GM12878 (cell line): ENCODE results near the gene HOTAIR. TPM values are rescaled to one million over a fixed set of nuclear protein-coding genes. Genes with fewer than 3 reads are reported as not detected.

Experiments used
- ATAC-seq: fragments of 200-7000 bp; cut with Tn5 transposase; 3 replicates; pipeline ENCODE4 v1.9.1; 2020; ENCODE audit warnings: mild to moderate bottlenecking, moderate library complexity
- BruUV-seq: library from RNA; stranded (reverse); fragments of 400-500 nt; replicated peaks from 2 replicates; lab custom pipeline; 2021; lab: Mats Ljungman, UMichigan
- CTCF ChIA-PET: fragments of 300-600 bp; sonication (Branson Sonifier 250); formaldehyde crosslinking; extraction: SDS; loops from one replicate; lab custom pipeline; 2021; ENCODE audit warnings: inconsistent platforms; lab: Yijun Ruan, JAX
- POLR2A ChIA-PET: fragments of 350-600 bp; formaldehyde crosslinking; extraction: SDS; loops from one replicate; lab custom pipeline; 2021; ENCODE audit warnings: inconsistent platforms; lab: Charles Lee
- RAD21 ChIA-PET: fragments of 300-600 bp; sonication (Branson Sonifier 250); formaldehyde crosslinking; loops from one replicate; lab custom pipeline; 2023; ENCODE audit warnings: antibody characterized with exemption; ENCODE audit not compliant: unreplicated experiment; lab: Charles Lee
- SMC1A ChIA-PET: fragments of 300-600 bp; sonication (Branson Sonifier 250); formaldehyde crosslinking; loops from one replicate; lab custom pipeline; 2023; ENCODE audit not compliant: unreplicated experiment, uncharacterized antibody; lab: Charles Lee
- DNase-seq: peaks from one replicate; pipeline ENCODE4 v3.0.0-alpha.2; 2011; ENCODE audit warnings: low read depth, low spot score
- FAIRE-seq: peaks from 3 replicates; lab custom pipeline; 2011; peaks lifted over from hg19 to GRCh38; lab: Jason Lieb, UNC
- H2AFZ ChIP-seq: 2 replicates; pipeline ENCODE4 v1.6.0; 2011; ENCODE audit warnings: low read depth, low read length, control low read depth; ENCODE audit not compliant: control insufficient read depth
- H3K27ac ChIP-seq: 2 replicates; pipeline ENCODE4 v1.5.1; 2011; ENCODE audit warnings: control low read depth; ENCODE audit not compliant: control insufficient read depth, insufficient read depth
- H3K27me3 ChIP-seq, 2 experiments: replicated peaks in 1 of 2; 2 replicates each; pipeline versions ENCODE4 v1.6.0 to v1.6.1; 2011; ENCODE audit warnings: low read length in 1 of 2; ENCODE audit not compliant: control insufficient read depth in 2 of 2, insufficient read depth in 2 of 2
- H3K36me3 ChIP-seq, 2 experiments: 2 replicates each; pipeline ENCODE4 v1.5.1; 2011; ENCODE audit warnings: low read length in 1 of 2; ENCODE audit not compliant: control insufficient read depth in 2 of 2, insufficient read depth in 2 of 2
- H3K4me1 ChIP-seq: 2 replicates; pipeline ENCODE4 v1.6.1; 2011; ENCODE audit warnings: mild to moderate bottlenecking, low read length, moderate library complexity, mixed read lengths; ENCODE audit not compliant: control insufficient read depth, insufficient read depth
- H3K4me2 ChIP-seq: 2 replicates; pipeline ENCODE4 v1.6.0; 2011; ENCODE audit warnings: control low read depth; ENCODE audit not compliant: control insufficient read depth, insufficient read depth
- H3K4me3 ChIP-seq: fragments of 200-600 bp; sonication (generic); 2 replicates; pipeline ENCODE4 v1.5.1; 2016
- H3K79me2 ChIP-seq: 2 replicates; pipeline ENCODE4 v1.6.0; 2011; ENCODE audit warnings: low read length; ENCODE audit not compliant: control insufficient read depth, insufficient read depth
- H3K9ac ChIP-seq: 2 replicates; pipeline ENCODE4 v1.8.0; 2011; ENCODE audit warnings: low read length, control low read depth, mixed read lengths; ENCODE audit not compliant: control insufficient read depth, insufficient read depth
- H3K9me3 ChIP-seq: replicated peaks from 3 replicates; pipeline ENCODE4 v1.5.1; 2011; ENCODE audit warnings: mild to moderate bottlenecking, low read length; ENCODE audit not compliant: control insufficient read depth, insufficient read depth
- H4K20me1 ChIP-seq: 2 replicates; pipeline ENCODE4 v1.6.0; 2011; ENCODE audit not compliant: control insufficient read depth, insufficient read depth
- BMI1 ChIP-seq: fragments of 450-650 bp; IDR thresholded peaks from 2 replicates; pipeline ENCODE4 v1.6.1; 2016; ENCODE audit warnings: mild to moderate bottlenecking, moderate library complexity, borderline replicate concordance
- E4F1 ChIP-seq: fragments of 450-650 bp; IDR thresholded peaks from 2 replicates; pipeline ENCODE4 v1.6.1; 2018; ENCODE audit warnings: borderline replicate concordance, mild to moderate bottlenecking; ENCODE audit not compliant: partially characterized antibody
- GATAD2B ChIP-seq: fragments of 450-650 bp; conservative IDR thresholded peaks from 2 replicates; pipeline ENCODE4 v1.6.1; 2017; ENCODE audit warnings: low read depth, mild to moderate bottlenecking, moderate library complexity
- HDGF ChIP-seq: fragments of 450-650 bp; IDR thresholded peaks from 2 replicates; pipeline ENCODE4 v1.6.1; 2016; ENCODE audit warnings: antibody characterized with exemption
- JUNB ChIP-seq: IDR thresholded peaks from 2 replicates; pipeline ENCODE4 v1.6.1; 2016; ENCODE audit warnings: antibody characterized with exemption, mild to moderate bottlenecking
- NFYB ChIP-seq: IDR thresholded peaks from 2 replicates; pipeline ENCODE4 v1.6.1; 2011; ENCODE audit warnings: low read depth, mild to moderate bottlenecking, low read length, improper control_type of control experiment, moderate library complexity; ENCODE audit not compliant: insufficient read depth
- PML ChIP-seq: IDR thresholded peaks from 2 replicates; pipeline ENCODE4 v1.6.1; 2012; ENCODE audit warnings: low read length, inconsistent platforms
- SREBF1 ChIP-seq: IDR thresholded peaks from 2 replicates; pipeline ENCODE4 v1.6.1; 2012; ENCODE audit warnings: mild to moderate bottlenecking, low read length
- TCF3 ChIP-seq: IDR thresholded peaks from 2 replicates; pipeline ENCODE4 v1.6.1; 2012; ENCODE audit warnings: low read depth, mild to moderate bottlenecking, low read length, borderline replicate concordance; ENCODE audit not compliant: insufficient read depth
- YY1 ChIP-seq: IDR thresholded peaks from 2 replicates; pipeline ENCODE4 v1.6.1; 2011; ENCODE audit warnings: low read depth, mild to moderate bottlenecking, low read length
- ZBTB40 ChIP-seq: fragments of 450-650 bp; IDR thresholded peaks from 2 replicates; pipeline ENCODE4 v1.6.1; 2016; ENCODE audit warnings: mild to moderate bottlenecking, moderate library complexity, borderline replicate concordance
- WGBS: methylation state at CpG from one replicate; pipeline ENCODE4 v1.1.6; 2016; ENCODE audit warnings: low lambda C conversion rate; ENCODE audit not compliant: insufficient replicate concordance, insufficient coverage; ENCODE audit errors: missing lambda C conversion rate; 5-methylcytosine and 5-hydroxymethylcytosine counted together
- in situ Hi-C: fragments of 300-500 bp; cut with MboI; formaldehyde crosslinking; loops from 9 replicates; pipeline ENCODE4 v1.14.3; 2018; ENCODE audit warnings: mixed read lengths
- intact Hi-C: fragments of 100-400 bp; cut with micrococcal nuclease; formaldehyde crosslinking; loops from one replicate; pipeline ENCODE4 v1.14.2; 2022; ENCODE audit not compliant: unreplicated experiment
- polyA plus RNA-seq, 11 experiments: library from polyadenylated mRNA; depleted of rRNA in 4 of 11; unstranded in 6 of 11; stranded (reverse) in 5 of 11; fragments of >200 nt; fragmentation: Nextera tagmentation in 4 of 11; fragmentation: Illumina TruSeq in 1 of 11; extraction: Ambion mirVana in 4 of 11; extraction: Trizol in 1 of 11; gene quantifications; 1 replicate in 1 of 11; 2 replicates in 10 of 11; pipeline versions ENCODE4 v1.2.1 to v1.2.3, GENCODE V29; 2011 to 2016; ENCODE audit warnings: inconsistent platforms in 2 of 11, missing spikeins in 2 of 11, low read depth in 1 of 11
- total RNA-seq, 4 experiments: library from RNA; depleted of rRNA in 3 of 4; stranded (reverse); fragments of >200 nt in 3 of 4; fragmentation: Illumina TruSeq in 1 of 4; extraction: Trizol in 1 of 4; gene quantifications; 2 replicates each; pipeline versions ENCODE4 v1.2.1 to v1.2.3, GENCODE V29; 2013 to 2021
- TF ChIP-seq, protein P1 (sequence below): fragments of 450-650 bp; formaldehyde crosslinking; IDR thresholded peaks from 2 replicates; pipeline ENCODE4 v1.4.0; 2020; ENCODE audit warnings: mild to moderate bottlenecking, moderate library complexity

The HOTAIR gene
- total and polyA plus RNA-seq, 10 of the 15 experiments (the other 5 are each of a cell fraction or from before 2014, with no cell fraction given) = not detected

GRCh38 chr12:53930591-53931255 lies 44.0 kb downstream of the HOTAIR start (continued):
- TF ChIP-seq E4F1 (no peak), BMI1 (no peak), PML (no peak), SREBF1 (no peak)
- TF ChIP-seq, protein P1, sequence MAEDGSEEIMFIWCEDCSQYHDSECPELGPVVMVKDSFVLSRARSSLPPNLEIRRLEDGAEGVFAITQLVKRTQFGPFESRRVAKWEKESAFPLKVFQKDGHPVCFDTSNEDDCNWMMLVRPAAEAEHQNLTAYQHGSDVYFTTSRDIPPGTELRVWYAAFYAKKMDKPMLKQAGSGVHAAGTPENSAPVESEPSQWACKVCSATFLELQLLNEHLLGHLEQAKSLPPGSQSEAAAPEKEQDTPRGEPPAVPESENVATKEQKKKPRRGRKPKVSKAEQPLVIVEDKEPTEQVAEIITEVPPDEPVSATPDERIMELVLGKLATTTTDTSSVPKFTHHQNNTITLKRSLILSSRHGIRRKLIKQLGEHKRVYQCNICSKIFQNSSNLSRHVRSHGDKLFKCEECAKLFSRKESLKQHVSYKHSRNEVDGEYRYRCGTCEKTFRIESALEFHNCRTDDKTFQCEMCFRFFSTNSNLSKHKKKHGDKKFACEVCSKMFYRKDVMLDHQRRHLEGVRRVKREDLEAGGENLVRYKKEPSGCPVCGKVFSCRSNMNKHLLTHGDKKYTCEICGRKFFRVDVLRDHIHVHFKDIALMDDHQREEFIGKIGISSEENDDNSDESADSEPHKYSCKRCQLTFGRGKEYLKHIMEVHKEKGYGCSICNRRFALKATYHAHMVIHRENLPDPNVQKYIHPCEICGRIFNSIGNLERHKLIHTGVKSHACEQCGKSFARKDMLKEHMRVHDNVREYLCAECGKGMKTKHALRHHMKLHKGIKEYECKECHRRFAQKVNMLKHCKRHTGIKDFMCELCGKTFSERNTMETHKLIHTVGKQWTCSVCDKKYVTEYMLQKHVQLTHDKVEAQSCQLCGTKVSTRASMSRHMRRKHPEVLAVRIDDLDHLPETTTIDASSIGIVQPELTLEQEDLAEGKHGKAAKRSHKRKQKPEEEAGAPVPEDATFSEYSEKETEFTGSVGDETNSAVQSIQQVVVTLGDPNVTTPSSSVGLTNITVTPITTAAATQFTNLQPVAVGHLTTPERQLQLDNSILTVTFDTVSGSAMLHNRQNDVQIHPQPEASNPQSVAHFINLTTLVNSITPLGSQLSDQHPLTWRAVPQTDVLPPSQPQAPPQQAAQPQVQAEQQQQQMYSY (CRISPR knock-in tag) = no peak

- H3K9ac ChIP-seq = no peak overlapping the region
- ChIA-PET POLR2A (no interaction called here), SMC1A (no interaction called here), RAD21 (no interaction called here), CTCF (interaction anchor here (1.7 kb wide), 1 partner anchor 42 kb away, joined by 3 read pairs; no protein-coding TSS in a partner anchor)
- H3K79me2 ChIP-seq = no peaks in the 10 kb centered on the region
- in situ Hi-C loops (no loop called here), intact Hi-C loops (no loop called here)
- BruUV-seq = no TSS peak
- no peaks in the 10 kb centered on the region for H3K4me1 ChIP-seq
- no peak overlapping the region for H2AFZ ChIP-seq
- no peak overlapping the region for H3K4me3 ChIP-seq
- ATAC-seq = no peak
- no peaks in the 10 kb centered on the region for H3K9me3 ChIP-seq
- no peak overlapping the region for H3K4me2 ChIP-seq
- DNase-seq = no peak
- WGBS = 3% methylated on average over 4 of the region's 4 CpGs
- H3K27ac ChIP-seq = no peak overlapping the region
- H3K36me3 ChIP-seq = no peaks in the 10 kb centered on the region
- FAIRE-seq = no peak
- H4K20me1 ChIP-seq = no peaks in the 10 kb centered on the region; the same call in 1 of the 2 replicates
- H3K27me3 ChIP-seq = peaks cover 12 to 43% of the 10 kb centered on the region in 2 experiments
- TF ChIP-seq GATAD2B (no peak), NFYB (no peak), JUNB (no peak), TCF3 (no peak), ZBTB40 (no peak), YY1 (no peak), HDGF (no peak)
These were observed 45.2 kb downstream of the HOTAIR start for GRCh38 chr12:53929527-53929926.
